ENCODE data around the gene SELENOM.

The SELENOM gene

GRCh38 chr22:31136711-31137110, 29.3 kb upstream of the SELENOM start:
- TF ChIP-seq PAX5 (IDR thresholded peaks at IDR 0.05; ENCODE audit: insufficient read depth, low read length, severe bottlenecking) (no peak), POLR2AphosphoS5 (IDR thresholded peaks at IDR 0.05; ENCODE audit: low read depth, low read length) (no peak), POU2F2 (IDR thresholded peaks at IDR 0.05; ENCODE audit: low read depth, low read length) (no peak), POLR2A (IDR thresholded peaks at IDR 0.05; ENCODE audit: low read depth, low read length) (no peak)
- no peak for FAIRE-seq
- no peak for DNase-seq (ENCODE audit: insufficient read length, low spot score)

GRCh38 chr22:31136155-31136554, 28.8 kb upstream of the SELENOM start:
- FAIRE-seq (no peak), DNase-seq (ENCODE audit: insufficient read length, low spot score) (no peak)
- TF ChIP-seq POLR2A (IDR thresholded peaks at IDR 0.05; ENCODE audit: low read depth, low read length) = no peak
- no peak for TF ChIP-seq POU2F2 (IDR thresholded peaks at IDR 0.05; ENCODE audit: low read depth, low read length)
- no peak for TF ChIP-seq PAX5 (IDR thresholded peaks at IDR 0.05; ENCODE audit: insufficient read depth, low read length, severe bottlenecking)
- no peak for TF ChIP-seq TAF1 (IDR thresholded peaks at IDR 0.05; ENCODE audit: low read depth, low read length)
- no peak for TF ChIP-seq SPI1 (IDR thresholded peaks at IDR 0.05; ENCODE audit: low read depth, low read length)
- no peak for TF ChIP-seq POLR2AphosphoS5 (IDR thresholded peaks at IDR 0.05; ENCODE audit: low read depth, low read length)

GRCh38 chr22:31135706-31136105, 28.3 kb upstream of the SELENOM start:
- no peak for FAIRE-seq
- DNase-seq (ENCODE audit: insufficient read length, low spot score) = no peak
- no peak for TF ChIP-seq POLR2A (IDR thresholded peaks at IDR 0.05; ENCODE audit: low read depth, low read length)
- TF ChIP-seq TAF1 (IDR thresholded peaks at IDR 0.05; ENCODE audit: low read depth, low read length) = no peak
- no peak for TF ChIP-seq POLR2AphosphoS5 (IDR thresholded peaks at IDR 0.05; ENCODE audit: low read depth, low read length)
- TF ChIP-seq SPI1 (IDR thresholded peaks at IDR 0.05; ENCODE audit: low read depth, low read length) = no peak
- no peak for TF ChIP-seq POU2F2 (IDR thresholded peaks at IDR 0.05; ENCODE audit: low read depth, low read length)
- no peak for TF ChIP-seq PAX5 (IDR thresholded peaks at IDR 0.05; ENCODE audit: insufficient read depth, low read length, severe bottlenecking)

GRCh38 chr22:31134688-31135087, 27.3 kb upstream of the SELENOM start:
- TF ChIP-seq POLR2A (IDR thresholded peaks at IDR 0.05; ENCODE audit: low read depth, low read length) (no peak), TAF1 (IDR thresholded peaks at IDR 0.05; ENCODE audit: low read depth, low read length) (no peak), PAX5 (IDR thresholded peaks at IDR 0.05; ENCODE audit: insufficient read depth, low read length, severe bottlenecking) (no peak), SPI1 (IDR thresholded peaks at IDR 0.05; ENCODE audit: low read depth, low read length) (no peak), POU2F2 (IDR thresholded peaks at IDR 0.05; ENCODE audit: low read depth, low read length) (no peak), POLR2AphosphoS5 (IDR thresholded peaks at IDR 0.05; ENCODE audit: low read depth, low read length) (no peak)
- no peak for FAIRE-seq
- DNase-seq (ENCODE audit: insufficient read length, low spot score) = no peak

GRCh38 chr22:31133911-31134310, 26.5 kb upstream of the SELENOM start:
- DNase-seq (ENCODE audit: insufficient read length, low spot score) = no peak
- no peak for FAIRE-seq
- no peak for TF ChIP-seq POLR2A (IDR thresholded peaks at IDR 0.05; ENCODE audit: low read depth, low read length)
- no peak for TF ChIP-seq SPI1 (IDR thresholded peaks at IDR 0.05; ENCODE audit: low read depth, low read length)
- TF ChIP-seq PAX5 (IDR thresholded peaks at IDR 0.05; ENCODE audit: insufficient read depth, low read length, severe bottlenecking) = no peak
- no peak for TF ChIP-seq POU2F2 (IDR thresholded peaks at IDR 0.05; ENCODE audit: low read depth, low read length)
- no peak for TF ChIP-seq POLR2AphosphoS5 (IDR thresholded peaks at IDR 0.05; ENCODE audit: low read depth, low read length)
- no peak for TF ChIP-seq TAF1 (IDR thresholded peaks at IDR 0.05; ENCODE audit: low read depth, low read length)

GRCh38 chr22:31130873-31131272, 23.5 kb upstream of the SELENOM start:
- TF ChIP-seq TAF1 (IDR thresholded peaks at IDR 0.05; ENCODE audit: low read depth, low read length) (no peak), SPI1 (IDR thresholded peaks at IDR 0.05; ENCODE audit: low read depth, low read length) (no peak), POLR2AphosphoS5 (IDR thresholded peaks at IDR 0.05; ENCODE audit: low read depth, low read length) (no peak), PAX5 (IDR thresholded peaks at IDR 0.05; ENCODE audit: insufficient read depth, low read length, severe bottlenecking) (no peak), POU2F2 (IDR thresholded peaks at IDR 0.05; ENCODE audit: low read depth, low read length) (no peak), POLR2A (IDR thresholded peaks at IDR 0.05; ENCODE audit: low read depth, low read length) (no peak)
- DNase-seq (ENCODE audit: insufficient read length, low spot score) = no peak
- FAIRE-seq = no peak

GRCh38 chr22:31128156-31128555, 20.8 kb upstream of the SELENOM start:
- FAIRE-seq = no peak
- TF ChIP-seq TAF1 (IDR thresholded peaks at IDR 0.05; ENCODE audit: low read depth, low read length) (no peak), PAX5 (IDR thresholded peaks at IDR 0.05; ENCODE audit: insufficient read depth, low read length, severe bottlenecking) (no peak), POU2F2 (IDR thresholded peaks at IDR 0.05; ENCODE audit: low read depth, low read length) (no peak)
- peak; percentile 6 for DNase-seq (ENCODE audit: insufficient read length, low spot score)

GRCh38 chr22:31127181-31127772, 19.9 kb upstream of the SELENOM start:
- no peak for DNase-seq (ENCODE audit: insufficient read length, low spot score)
- TF ChIP-seq PAX5 (IDR thresholded peaks at IDR 0.05; ENCODE audit: insufficient read depth, low read length, severe bottlenecking) = no peak
- TF ChIP-seq POU2F2 (IDR thresholded peaks at IDR 0.05; ENCODE audit: low read depth, low read length) = no peak
- no peak for TF ChIP-seq TAF1 (IDR thresholded peaks at IDR 0.05; ENCODE audit: low read depth, low read length)
- FAIRE-seq = no peak

GRCh38 chr22:31126869-31127175, 19.5 kb upstream of the SELENOM start:
- FAIRE-seq = no peak
- no peak for TF ChIP-seq SPI1 (IDR thresholded peaks at IDR 0.05; ENCODE audit: low read depth, low read length)
- no peak for TF ChIP-seq PAX5 (IDR thresholded peaks at IDR 0.05; ENCODE audit: insufficient read depth, low read length, severe bottlenecking)
- TF ChIP-seq POLR2AphosphoS5 (IDR thresholded peaks at IDR 0.05; ENCODE audit: low read depth, low read length) = no peak
- no peak for TF ChIP-seq POU2F2 (IDR thresholded peaks at IDR 0.05; ENCODE audit: low read depth, low read length)
- no peak for TF ChIP-seq TAF1 (IDR thresholded peaks at IDR 0.05; ENCODE audit: low read depth, low read length)
- no peak for TF ChIP-seq POLR2A (IDR thresholded peaks at IDR 0.05; ENCODE audit: low read depth, low read length)

GRCh38 chr22:31126128-31126868, 18.9 kb upstream of the SELENOM start:
- no peak for FAIRE-seq
- no peak for DNase-seq (ENCODE audit: insufficient read length, low spot score)
- TF ChIP-seq POLR2A (IDR thresholded peaks at IDR 0.05; ENCODE audit: low read depth, low read length) = no peak
- TF ChIP-seq PAX5 (IDR thresholded peaks at IDR 0.05; ENCODE audit: insufficient read depth, low read length, severe bottlenecking) = no peak
- TF ChIP-seq POU2F2 (IDR thresholded peaks at IDR 0.05; ENCODE audit: low read depth, low read length) = no peak
- TF ChIP-seq SPI1 (IDR thresholded peaks at IDR 0.05; ENCODE audit: low read depth, low read length) = no peak
- TF ChIP-seq TAF1 (IDR thresholded peaks at IDR 0.05; ENCODE audit: low read depth, low read length) = no peak

More at GRCh38 chr22:31126869-31127175, 19.5 kb upstream of the SELENOM start:
- DNase-seq (ENCODE audit: insufficient read length, low spot score) = no peak
